ENCODE measurements around the gene CLEC16A. TPM values are rescaled to one million over a fixed set of nuclear protein-coding genes. Genes with fewer than 3 reads are reported as not detected.

The CLEC16A gene
- total RNA-seq, 2 experiments from 2014 or later, result 18.4 to 20.1 TPM

GRCh38 chr16:11152677-11153331 is 208.4 kb downstream of the CLEC16A start:
- intact Hi-C loops (cut with micrococcal nuclease), result no loop called here
- no peaks in the 10 kb centered on the region for H3K27me3 Mint-ChIP-seq (ENCODE audit: low read depth)
- CTCF ChIA-PET, result no interaction called here
- no peaks in the 10 kb centered on the region for H3K9me3 Mint-ChIP-seq
- no peak overlapping the region for H3K27ac Mint-ChIP-seq
- no peak for DNase-seq
- peaks cover 6% of the 10 kb centered on the region for H3K36me3 Mint-ChIP-seq (ENCODE audit: low read depth)
- no peak overlapping the region for H3K4me3 Mint-ChIP-seq
- peaks cover 4% of the 10 kb centered on the region for H3K4me1 Mint-ChIP-seq (ENCODE audit: low read depth)

- no peak overlapping the region for H3K4me3 Mint-ChIP-seq
- intact Hi-C loops (cut with micrococcal nuclease), result no loop called here
- no peaks in the 10 kb centered on the region for H3K27me3 Mint-ChIP-seq (ENCODE audit: low read depth)
- H3K4me1 Mint-ChIP-seq (ENCODE audit: low read depth), result peaks cover 5% of the 10 kb centered on the region
- CTCF ChIA-PET, result no interaction called here
- DNase-seq, result no peak
- H3K27ac Mint-ChIP-seq, result no peak overlapping the region
- no peaks in the 10 kb centered on the region for H3K9me3 Mint-ChIP-seq
- peaks cover 2% of the 10 kb centered on the region for H3K36me3 Mint-ChIP-seq (ENCODE audit: low read depth)
These were observed 211.0 kb downstream of the CLEC16A start for GRCh38 chr16:11155284-11155806.

GRCh38 chr16:11156401-11156800 is 212.0 kb downstream of the CLEC16A start:
- Mint-ChIP-seq H3K4me3 (no peak overlapping the region), H3K36me3 (ENCODE audit: low read depth) (no peaks in the 10 kb centered on the region), H3K4me1 (ENCODE audit: low read depth) (peaks cover 12% of the 10 kb centered on the region), H3K27ac (no peak overlapping the region), H3K9me3 (no peaks in the 10 kb centered on the region), H3K27me3 (ENCODE audit: low read depth) (no peaks in the 10 kb centered on the region)
- intact Hi-C loops (cut with micrococcal nuclease), result no loop called here
- CTCF ChIA-PET, result no interaction called here
- no peak for DNase-seq

- intact Hi-C loops (cut with micrococcal nuclease), result no loop called here
- no peak overlapping the region for H3K27ac Mint-ChIP-seq
- CTCF ChIA-PET, result no interaction called here
- H3K27me3 Mint-ChIP-seq (ENCODE audit: low read depth), result no peaks in the 10 kb centered on the region
- H3K9me3 Mint-ChIP-seq, result no peaks in the 10 kb centered on the region
- DNase-seq, result no peak
- H3K36me3 Mint-ChIP-seq (ENCODE audit: low read depth), result no peaks in the 10 kb centered on the region
- no peak overlapping the region for H3K4me3 Mint-ChIP-seq
- peaks cover 10% of the 10 kb centered on the region for H3K4me1 Mint-ChIP-seq (ENCODE audit: low read depth)
These were observed 212.8 kb downstream of the CLEC16A start for GRCh38 chr16:11157143-11157542.

GRCh38 chr16:11158018-11158417 is 213.7 kb downstream of the CLEC16A start:
- intact Hi-C loops (cut with micrococcal nuclease), result no loop called here
- Mint-ChIP-seq H3K4me3 (no peak overlapping the region), H3K27me3 (ENCODE audit: low read depth) (no peaks in the 10 kb centered on the region), H3K36me3 (ENCODE audit: low read depth) (no peaks in the 10 kb centered on the region), H3K4me1 (ENCODE audit: low read depth) (peaks cover 10% of the 10 kb centered on the region), H3K9me3 (no peaks in the 10 kb centered on the region), H3K27ac (no peak overlapping the region)
- CTCF ChIA-PET, result no interaction called here
- DNase-seq, result no peak

GRCh38 chr16:11159282-11159681 is 214.9 kb downstream of the CLEC16A start:
- Mint-ChIP-seq H3K4me1 (ENCODE audit: low read depth) (peaks cover 9% of the 10 kb centered on the region), H3K4me3 (no peak overlapping the region), H3K36me3 (ENCODE audit: low read depth) (no peaks in the 10 kb centered on the region), H3K27ac (no peak overlapping the region), H3K27me3 (ENCODE audit: low read depth) (no peaks in the 10 kb centered on the region), H3K9me3 (no peaks in the 10 kb centered on the region)
- DNase-seq, result no peak
- intact Hi-C loops (cut with micrococcal nuclease), result no loop called here
- CTCF ChIA-PET, result interaction anchor here (0.7 kb wide), 2 partner anchors 16 to 481 kb away, joined by 3 read pairs; no protein-coding TSS in a partner anchor

GRCh38 chr16:11160676-11161115 is 216.3 kb downstream of the CLEC16A start:
- Mint-ChIP-seq H3K9me3 (no peaks in the 10 kb centered on the region), H3K27me3 (ENCODE audit: low read depth) (no peaks in the 10 kb centered on the region), H3K27ac (no peak overlapping the region), H3K4me3 (no peak overlapping the region), H3K36me3 (ENCODE audit: low read depth) (no peaks in the 10 kb centered on the region), H3K4me1 (ENCODE audit: low read depth) (peaks cover 9% of the 10 kb centered on the region)
- CTCF ChIA-PET, result interaction anchor here (0.8 to 2.0 kb wide), 2 partner anchors 87 to 177 kb away, joined by 3 to 4 read pairs; no protein-coding TSS in a partner anchor
- DNase-seq, result no peak
- intact Hi-C loops (cut with micrococcal nuclease), result no loop called here

- intact Hi-C loops (cut with micrococcal nuclease), result no loop called here
- no peak overlapping the region for H3K27ac Mint-ChIP-seq
- no peak overlapping the region for H3K4me3 Mint-ChIP-seq
- H3K36me3 Mint-ChIP-seq (ENCODE audit: low read depth), result no peaks in the 10 kb centered on the region
- CTCF ChIA-PET, result interaction anchor here (0.8 to 2.0 kb wide), 2 partner anchors 86 to 178 kb away, joined by 3 to 4 read pairs; no protein-coding TSS in a partner anchor
- no peaks in the 10 kb centered on the region for H3K9me3 Mint-ChIP-seq
- peaks cover 9% of the 10 kb centered on the region for H3K4me1 Mint-ChIP-seq (ENCODE audit: low read depth)
- no peak for DNase-seq
- no peaks in the 10 kb centered on the region for H3K27me3 Mint-ChIP-seq (ENCODE audit: low read depth)
These were observed 217.1 kb downstream of the CLEC16A start for GRCh38 chr16:11161439-11161838.

- intact Hi-C loops (cut with micrococcal nuclease), result no loop called here
- no peak overlapping the region for H3K27ac Mint-ChIP-seq
These were observed 217.6 kb downstream of the CLEC16A start for GRCh38 chr16:11161974-11162373.

GRCh38 chr16:11162586-11163268 is 218.4 kb downstream of the CLEC16A start:
- H3K9me3 Mint-ChIP-seq, result no peaks in the 10 kb centered on the region
- H3K27ac Mint-ChIP-seq, result no peak overlapping the region
- peaks cover 2% of the 10 kb centered on the region for H3K36me3 Mint-ChIP-seq (ENCODE audit: low read depth)
- no peak overlapping the region for H3K4me3 Mint-ChIP-seq
- H3K27me3 Mint-ChIP-seq (ENCODE audit: low read depth), result no peaks in the 10 kb centered on the region
- DNase-seq, result no peak
- CTCF ChIA-PET, result interaction anchor here (2.0 kb wide), 1 partner anchor 179 kb away, joined by 4 read pairs; no protein-coding TSS in a partner anchor
- peaks cover 9% of the 10 kb centered on the region for H3K4me1 Mint-ChIP-seq (ENCODE audit: low read depth)
- intact Hi-C loops (cut with micrococcal nuclease), result no loop called here

More at GRCh38 chr16:11161974-11162373, 217.6 kb downstream of the CLEC16A start:
- no peak for DNase-seq
- no peak overlapping the region for H3K4me3 Mint-ChIP-seq
- CTCF ChIA-PET, result interaction anchor here (2.0 kb wide), 1 partner anchor 179 kb away, joined by 4 read pairs; no protein-coding TSS in a partner anchor
- H3K9me3 Mint-ChIP-seq, result no peaks in the 10 kb centered on the region
- H3K4me1 Mint-ChIP-seq (ENCODE audit: low read depth), result peaks cover 9% of the 10 kb centered on the region
- H3K27me3 Mint-ChIP-seq (ENCODE audit: low read depth), result no peaks in the 10 kb centered on the region
- no peaks in the 10 kb centered on the region for H3K36me3 Mint-ChIP-seq (ENCODE audit: low read depth)

- CTCF ChIA-PET, result interaction anchor here (1.5 kb wide), 1 partner anchor 10 kb away, joined by 3 read pairs; no protein-coding TSS in a partner anchor
- no peaks in the 10 kb centered on the region for H3K9me3 Mint-ChIP-seq
- H3K36me3 Mint-ChIP-seq (ENCODE audit: low read depth), result peaks cover 5% of the 10 kb centered on the region
- H3K27ac Mint-ChIP-seq, result no peak overlapping the region
- H3K4me3 Mint-ChIP-seq, result no peak overlapping the region
- no peak for DNase-seq
- H3K4me1 Mint-ChIP-seq (ENCODE audit: low read depth), result peaks cover 9% of the 10 kb centered on the region
- H3K27me3 Mint-ChIP-seq (ENCODE audit: low read depth), result no peaks in the 10 kb centered on the region
- intact Hi-C loops (cut with micrococcal nuclease), result no loop called here
These were observed 219.4 kb downstream of the CLEC16A start for GRCh38 chr16:11163761-11164261.

GRCh38 chr16:11164482-11165270 is 220.3 kb downstream of the CLEC16A start:
- H3K4me3 Mint-ChIP-seq, result no peak overlapping the region
- CTCF ChIA-PET, result interaction anchor here (1.5 kb wide), 1 partner anchor 11 kb away, joined by 3 read pairs; no protein-coding TSS in a partner anchor
- H3K27me3 Mint-ChIP-seq (ENCODE audit: low read depth), result no peaks in the 10 kb centered on the region
- H3K4me1 Mint-ChIP-seq (ENCODE audit: low read depth), result peaks cover 9% of the 10 kb centered on the region
- intact Hi-C loops (cut with micrococcal nuclease), result no loop called here
- no peak for DNase-seq
- no peak overlapping the region for H3K27ac Mint-ChIP-seq
- peaks cover 5% of the 10 kb centered on the region for H3K36me3 Mint-ChIP-seq (ENCODE audit: low read depth)
- no peaks in the 10 kb centered on the region for H3K9me3 Mint-ChIP-seq
